ENCODE data around the gene SPDYE18.
"Not testable (repeated sequence)": the region's sequence is repeated elsewhere in the genome, so short reads cannot be mapped to it uniquely, and the experiment has no call there.

Gene SPDYE18

DNA sequence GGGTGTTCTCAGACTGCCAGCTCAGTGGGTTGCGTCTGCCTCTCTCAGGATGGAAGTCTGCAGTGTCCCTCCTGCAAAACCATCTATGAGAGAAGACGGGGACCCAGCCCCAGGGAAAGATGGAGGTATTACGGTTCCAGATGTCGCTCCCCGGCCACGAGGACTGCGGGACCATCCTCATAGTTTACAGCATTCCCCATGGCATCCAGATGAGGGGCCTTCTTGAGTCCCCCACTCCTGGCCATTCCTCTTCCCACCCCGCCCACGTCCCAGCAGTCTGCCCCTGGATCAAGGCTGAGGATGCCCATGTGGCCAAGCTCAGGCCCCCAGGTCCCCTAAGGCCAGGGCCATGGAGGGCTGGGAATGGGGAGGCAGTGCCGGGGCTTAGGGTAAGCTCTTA lies 59.1 kb downstream of the SPDYE18 start:
- H3K27me3 ChIP-seq (ENCODE audit: control insufficient read depth, low read length); H3K4me3 ChIP-seq (ENCODE audit: low read length); H3K36me3 ChIP-seq (ENCODE audit: control insufficient read depth, low read length); H3K4me1 ChIP-seq (ENCODE audit: control insufficient read depth, low read length); H3K27ac ChIP-seq (ENCODE audit: low read depth, low read length); H4K20me1 ChIP-seq (ENCODE audit: control insufficient read depth, insufficient read depth, low read depth, low read length); H3K79me2 ChIP-seq (ENCODE audit: control insufficient read depth, low read length); H3F3A ChIP-seq (ENCODE audit: control insufficient read depth, insufficient read depth); H3K4me2 ChIP-seq (ENCODE audit: low read length); H3K9me2 ChIP-seq (replicated peaks; ENCODE audit: control insufficient read depth, low read length); H3K9me3 ChIP-seq (ENCODE audit: control insufficient read depth, insufficient read depth, low read length): not testable (repeated sequence)

DNA sequence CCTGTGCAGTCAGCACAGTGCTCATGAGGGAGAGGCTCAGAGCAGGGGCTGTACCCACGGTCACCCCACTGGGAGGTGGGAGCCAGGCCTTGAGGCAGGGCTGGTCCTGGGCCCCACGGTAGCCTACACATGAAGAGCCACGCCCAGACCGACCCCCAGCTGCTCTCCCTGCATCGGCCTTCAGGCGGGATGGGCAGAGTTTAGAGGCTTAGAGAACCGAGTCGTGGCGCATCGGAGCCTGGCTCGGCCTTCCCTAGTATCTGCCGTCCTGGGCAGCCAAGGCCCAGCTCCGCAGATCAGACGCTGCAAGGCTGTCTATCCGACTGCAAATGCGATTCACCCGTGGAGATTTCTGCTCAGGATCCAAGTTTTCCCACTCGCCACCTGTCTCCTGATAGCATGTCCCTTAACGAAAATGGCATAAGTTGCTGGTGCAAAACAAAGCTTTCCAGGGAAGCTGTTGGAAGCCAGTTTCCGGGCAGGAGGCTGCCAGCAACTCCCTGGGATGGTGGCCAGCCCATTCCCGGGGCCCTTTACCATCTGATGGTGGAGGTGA lies 59.6 kb downstream of the SPDYE18 start:
- not testable (repeated sequence) for H3K4me1 ChIP-seq (ENCODE audit: control insufficient read depth, low read length); H3K27me3 ChIP-seq (ENCODE audit: control insufficient read depth, low read length); H3K36me3 ChIP-seq (ENCODE audit: control insufficient read depth, low read length); H4K20me1 ChIP-seq (ENCODE audit: control insufficient read depth, insufficient read depth, low read depth, low read length); H3K79me2 ChIP-seq (ENCODE audit: control insufficient read depth, low read length); H3K4me2 ChIP-seq (ENCODE audit: low read length); H3K4me3 ChIP-seq (ENCODE audit: low read length); H3K27ac ChIP-seq (ENCODE audit: low read depth, low read length); H3F3A ChIP-seq (ENCODE audit: control insufficient read depth, insufficient read depth); H3K9me3 ChIP-seq (ENCODE audit: control insufficient read depth, insufficient read depth, low read length); H3K9me2 ChIP-seq (replicated peaks; ENCODE audit: control insufficient read depth, low read length)

DNA sequence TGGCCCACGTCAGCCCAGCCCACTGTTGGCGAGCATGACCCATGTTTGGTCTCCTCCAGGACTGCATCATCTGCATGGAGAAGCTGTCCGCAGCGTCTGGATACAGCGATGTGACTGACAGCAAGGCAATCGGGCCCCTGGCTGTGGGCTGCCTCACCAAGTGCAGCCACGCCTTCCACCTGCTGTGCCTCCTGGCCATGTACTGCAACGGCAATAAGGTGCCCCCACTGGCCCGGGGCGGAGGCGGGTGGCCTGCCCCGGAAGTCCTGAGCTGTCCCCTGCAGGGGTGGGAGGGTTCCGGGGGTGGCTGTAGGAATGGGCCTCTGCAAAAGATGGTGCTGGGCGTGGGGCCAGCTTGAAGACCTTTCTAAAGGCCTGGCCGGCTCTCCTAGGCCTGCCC lies 60.3 kb downstream of the SPDYE18 start:
- not testable (repeated sequence) for H3K4me2 ChIP-seq (ENCODE audit: low read length); H3K27ac ChIP-seq (ENCODE audit: low read depth, low read length); H3K36me3 ChIP-seq (ENCODE audit: control insufficient read depth, low read length); H3K79me2 ChIP-seq (ENCODE audit: control insufficient read depth, low read length); H3K4me3 ChIP-seq (ENCODE audit: low read length); H3K9me3 ChIP-seq (ENCODE audit: control insufficient read depth, insufficient read depth, low read length); H3K9me2 ChIP-seq (replicated peaks; ENCODE audit: control insufficient read depth, low read length); H3K4me1 ChIP-seq (ENCODE audit: control insufficient read depth, low read length); H3F3A ChIP-seq (ENCODE audit: control insufficient read depth, insufficient read depth); H3K27me3 ChIP-seq (ENCODE audit: control insufficient read depth, low read length); H4K20me1 ChIP-seq (ENCODE audit: control insufficient read depth, insufficient read depth, low read depth, low read length)

All from DOHH2 (cell line).